ENCODE data around the gene LRRC8C.
"Not testable (repeated sequence)": the region's sequence is repeated elsewhere in the genome, so short reads cannot be mapped to it uniquely, and the experiment has no call there.

DNA sequence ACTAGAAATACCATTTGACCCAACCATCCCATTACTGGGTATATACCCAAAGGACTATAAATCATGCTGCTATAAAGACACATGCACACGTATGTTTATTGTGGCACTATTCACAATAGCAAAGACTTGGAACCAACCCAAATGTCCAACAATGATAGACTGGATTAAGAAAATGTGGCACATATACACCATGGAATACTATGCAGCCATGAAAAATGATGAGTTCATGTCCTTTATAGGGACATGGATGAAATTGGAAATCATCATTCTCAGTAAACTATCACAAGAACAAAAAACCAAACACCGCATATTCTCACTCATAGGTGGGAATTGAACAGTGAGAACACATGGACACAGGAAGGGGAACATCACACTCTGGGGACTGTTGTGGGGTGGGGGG, 72.0 kb downstream of the LRRC8C start:
- not testable (repeated sequence) for TF ChIP-seq EZH2phosphoT487 (conservative IDR thresholded peaks at IDR 0.05; ENCODE audit: low read length)
- TF ChIP-seq, protein P1, sequence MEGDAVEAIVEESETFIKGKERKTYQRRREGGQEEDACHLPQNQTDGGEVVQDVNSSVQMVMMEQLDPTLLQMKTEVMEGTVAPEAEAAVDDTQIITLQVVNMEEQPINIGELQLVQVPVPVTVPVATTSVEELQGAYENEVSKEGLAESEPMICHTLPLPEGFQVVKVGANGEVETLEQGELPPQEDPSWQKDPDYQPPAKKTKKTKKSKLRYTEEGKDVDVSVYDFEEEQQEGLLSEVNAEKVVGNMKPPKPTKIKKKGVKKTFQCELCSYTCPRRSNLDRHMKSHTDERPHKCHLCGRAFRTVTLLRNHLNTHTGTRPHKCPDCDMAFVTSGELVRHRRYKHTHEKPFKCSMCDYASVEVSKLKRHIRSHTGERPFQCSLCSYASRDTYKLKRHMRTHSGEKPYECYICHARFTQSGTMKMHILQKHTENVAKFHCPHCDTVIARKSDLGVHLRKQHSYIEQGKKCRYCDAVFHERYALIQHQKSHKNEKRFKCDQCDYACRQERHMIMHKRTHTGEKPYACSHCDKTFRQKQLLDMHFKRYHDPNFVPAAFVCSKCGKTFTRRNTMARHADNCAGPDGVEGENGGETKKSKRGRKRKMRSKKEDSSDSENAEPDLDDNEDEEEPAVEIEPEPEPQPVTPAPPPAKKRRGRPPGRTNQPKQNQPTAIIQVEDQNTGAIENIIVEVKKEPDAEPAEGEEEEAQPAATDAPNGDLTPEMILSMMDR (IDR thresholded peaks at IDR 0.05; ENCODE audit: insufficient read depth, low read length, poor library complexity, severe bottlenecking): not testable (repeated sequence)
